ENCODE results near the gene RESP18.

The RESP18 gene

GRCh38 chr2:219278655-219279150 lies 53.8 kb downstream of the RESP18 start:
- in situ Hi-C loops (cut with MboI; ENCODE audit: low sequenced_read_pairs) = no loop called here

- in situ Hi-C loops (cut with MboI; ENCODE audit: low sequenced_read_pairs) = no loop called here
Measured at GRCh38 chr2:219277703-219278654, 54.6 kb downstream of the RESP18 start.
